Ovary (tissue), 10 donors: ENCODE data around the gene HERPUD1. TPM values are rescaled to one million over a fixed set of nuclear protein-coding genes. Genes with fewer than 3 reads are reported as not detected.
"Not testable (repeated sequence)": the region's sequence is repeated elsewhere in the genome, so short reads cannot be mapped to it uniquely, and the experiment has no call there.

ENCODE experiments used
- DNase-seq, 5 donors: peaks; one replicate each; pipeline ENCODE4 v3.0.0-alpha.2; 2019 to 2020
- H3K27ac ChIP-seq, 2 donors: fragments of 200-600 bp; one replicate each; pipeline versions ENCODE4 v1.5.1 to v1.8.0; 2019 to 2022
- H3K27me3 ChIP-seq: fragments of 200-600 bp; one replicate; pipeline ENCODE4 v1.8.0; 2022
- H3K36me3 ChIP-seq: fragments of 200-600 bp; sonication (generic); one replicate; pipeline ENCODE4 v1.5.1; 2019
- H3K4me1 ChIP-seq: one replicate; pipeline ENCODE4 v1.8.1; 2013; ENCODE audit warnings: mild to moderate bottlenecking, moderate library complexity; ENCODE audit not compliant: insufficient read depth
- H3K4me3 ChIP-seq: fragments of 200-600 bp; sonication (generic); one replicate; pipeline ENCODE4 v1.5.1; 2017
- H3K9me3 ChIP-seq, 2 donors: fragments of 200-600 bp in 1 of 2; sonication (generic) in 1 of 2; one replicate each; pipeline versions ENCODE4 v1.5.1 to v1.8.1; 2013 to 2019; ENCODE audit warnings: mild to moderate bottlenecking in 1 of 2, moderate library complexity in 1 of 2
- EP300 ChIP-seq: sonication (generic); formaldehyde crosslinking; IDR thresholded peaks from one replicate; pipeline ENCODE4 v1.6.1; 2017; ENCODE audit warnings: antibody characterized with exemption
- POLR2A ChIP-seq: fragments of 450-650 bp; IDR thresholded peaks from one replicate; pipeline ENCODE4 v1.6.1; 2017; ENCODE audit warnings: antibody characterized with exemption, mild to moderate bottlenecking, moderate library complexity
- WGBS, 3 donors: extraction: QIAGEN DNeasy Blood & Tissue Kit in 1 of 3; methylation state at CpG; one replicate each; pipeline versions ENCODE4 v1.1.5 to v1.1.7; 2013 to 2017; 5-methylcytosine and 5-hydroxymethylcytosine counted together
- intact Hi-C, 4 donors: fragments of 100-400 bp; cut with DNase I; formaldehyde crosslinking; loops; one replicate each; pipeline versions ENCODE4 v1.11.0 to v1.15.1; 2022 to 2023
- long read RNA-seq, 3 donors: library from polyadenylated mRNA in 2 of 3; unstranded in 2 of 3; transcript quantifications; one replicate each; pipeline ENCODE4 v2.0.0 and lab custom pipeline, GENCODE V29; 2021 to 2026
- polyA plus RNA-seq, 2 donors: library from polyadenylated mRNA; stranded (reverse); fragments of 200-250 nt in 1 of 2; fragments of 350-450 nt in 1 of 2; fragmentation: Illumina TruSeq in 1 of 2; extraction: RNeasy Lipid Tissue Mini Kit (QIAGEN cat#74804) in 1 of 2; gene quantifications; one replicate each; pipeline ENCODE4 v1.2.3, GENCODE V29; 2013 to 2014
- total RNA-seq, 7 donors: library from RNA; depleted of rRNA in 2 of 7; stranded (reverse); fragments of >200 nt in 2 of 7; fragmentation: NEBNext Ultra II Directional in 3 of 7; extraction: Animal tissue kit (Norgen Biotek cat#: 25700) in 3 of 7; gene quantifications; one replicate each; pipeline versions ENCODE4 v1.1.0 to v1.2.4, GENCODE V29; 2016 to 2023
- TF ChIP-seq, protein P1 (sequence below), 3 donors: fragments of 450-650 bp in 2 of 3; fragments of 200-600 bp in 1 of 3; IDR thresholded peaks; one replicate each; pipeline versions ENCODE4 v1.5.1 to v1.8.0; 2016 to 2022; ENCODE audit warnings: antibody characterized with exemption in 3 of 3, mild to moderate bottlenecking in 1 of 3
- donor health status: DM: no; HTN: no; CAD: no; lungs with moderate emphysema.
- donor health status: DM: no; HTN: no; CAD: no.
- donor health status: Bipolar disorder and iron deficiency.
- donor health status: DM: yes; HTN: yes; CAD: no.
- donor health status: DM: no; HTN: no; CAD: no.
- donor health status: DM: yes; HTN: yes; CAD: no.

Gene HERPUD1, protein sequence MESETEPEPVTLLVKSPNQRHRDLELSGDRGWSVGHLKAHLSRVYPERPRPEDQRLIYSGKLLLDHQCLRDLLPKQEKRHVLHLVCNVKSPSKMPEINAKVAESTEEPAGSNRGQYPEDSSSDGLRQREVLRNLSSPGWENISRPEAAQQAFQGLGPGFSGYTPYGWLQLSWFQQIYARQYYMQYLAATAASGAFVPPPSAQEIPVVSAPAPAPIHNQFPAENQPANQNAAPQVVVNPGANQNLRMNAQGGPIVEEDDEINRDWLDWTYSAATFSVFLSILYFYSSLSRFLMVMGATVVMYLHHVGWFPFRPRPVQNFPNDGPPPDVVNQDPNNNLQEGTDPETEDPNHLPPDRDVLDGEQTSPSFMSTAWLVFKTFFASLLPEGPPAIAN
- 100 to 1,000 TPM in 6 of 7 donors, 10 to 100 TPM in 1; 95.4 to 299 (median 170) TPM for total RNA-seq
- polyA plus RNA-seq, result 100 to 1,000 TPM; 219 to 259 TPM
- long read RNA-seq, donor 1, transcript HERPUD1-204 (8 exons, 2,946 nt), result major isoform, 1,054 of 1,250 reads
- long read RNA-seq, donor 1, transcript HERPUD1-203 (7 exons, 1,782 nt), result minor isoform, 39 of 1,250 reads
- long read RNA-seq, donor 1, transcript HERPUD1-201 (8 exons, 1,862 nt), result minor isoform, 82 of 1,250 reads
- long read RNA-seq, donor 1, partial matches to known transcripts, result 11 of 1,250 reads
- long read RNA-seq, donor 1, other reads (novel, unspliced or antisense), result 58 of 1,250 reads
- long read RNA-seq, donor 2, transcript HERPUD1-204 (8 exons, 2,946 nt), result major isoform, 18 of 26 reads
- long read RNA-seq, donor 2, partial matches to known transcripts, result 5 of 26 reads
- long read RNA-seq, donor 2, other reads (novel, unspliced or antisense), result 0 of 26 reads
- long read RNA-seq, donor 3, transcript HERPUD1-204 (8 exons, 2,946 nt), result major isoform, 344 of 409 reads
- long read RNA-seq, donor 3, transcript HERPUD1-201 (8 exons, 1,862 nt), result minor isoform, 20 of 409 reads
- long read RNA-seq, donor 3, transcript HERPUD1-203 (7 exons, 1,782 nt), result minor isoform, 15 of 409 reads
- long read RNA-seq, donor 3, partial matches to known transcripts, result 4 of 409 reads
- long read RNA-seq, donor 3, other reads (novel, unspliced or antisense), result 23 of 409 reads

DNA sequence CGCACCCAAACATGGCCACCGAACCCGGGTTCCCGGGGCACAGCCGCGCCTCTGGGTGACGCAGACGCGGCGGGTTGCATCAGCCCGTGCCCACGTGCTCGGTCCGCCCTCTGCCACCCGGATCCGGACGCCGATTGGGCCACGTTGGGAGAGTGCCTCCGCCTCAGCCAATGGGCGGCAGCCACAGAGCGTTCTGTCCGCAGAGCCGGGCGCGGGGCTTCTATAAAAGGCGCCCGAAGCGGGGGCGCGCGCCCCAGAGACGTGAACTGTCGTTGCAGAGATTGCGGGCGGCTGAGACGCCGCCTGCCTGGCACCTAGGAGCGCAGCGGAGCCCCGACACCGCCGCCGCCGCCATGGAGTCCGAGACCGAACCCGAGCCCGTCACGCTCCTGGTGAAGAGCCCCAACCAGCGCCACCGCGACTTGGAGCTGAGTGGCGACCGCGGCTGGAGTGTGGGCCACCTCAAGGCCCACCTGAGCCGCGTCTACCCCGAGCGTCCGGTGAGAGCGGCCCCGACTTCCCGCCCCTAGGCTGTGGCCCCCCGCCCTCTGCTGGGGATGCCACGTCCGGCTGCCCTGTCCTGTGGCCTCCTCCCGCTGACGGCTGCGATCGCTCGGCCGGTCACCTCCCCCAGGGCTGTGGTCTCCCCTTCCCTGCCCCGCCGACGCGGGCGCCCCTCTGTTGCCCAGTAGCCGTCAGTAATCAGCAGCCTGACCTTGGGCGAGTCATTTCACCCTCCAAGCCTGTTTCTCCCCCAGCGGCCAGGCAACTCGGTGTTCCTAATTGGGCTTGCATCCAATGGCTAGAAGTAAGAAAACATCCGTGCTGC lies at the start of gene HERPUD1:
Gene HERPUD1, plus strand, starts transcription at position 251 of the 829 bp plus-strand sequence. Its CDS starts 103 bp downstream, at position 354.
- H3K36me3 ChIP-seq, result no peaks in the 10 kb centered on the region
- intact Hi-C loops, result loop anchor here in 3 of 4 donors (2.0 to 10.0 kb wide), 4 partner anchors 19 to 803 kb away; partner anchors contain the start of gene KATNB1 (in 1 of the 3)
- H3K4me1 ChIP-seq, result peaks cover 4% of the 10 kb centered on the region
- H3K9me3 ChIP-seq, result no peaks in the 10 kb centered on the region
- WGBS, 3 donors, result 0 to 1% (median 1%) methylated on average over 44 to 83 of the region's 83 CpGs
- peak; percentile 98 to 99 (median 99) for DNase-seq
- TF ChIP-seq, protein P1, sequence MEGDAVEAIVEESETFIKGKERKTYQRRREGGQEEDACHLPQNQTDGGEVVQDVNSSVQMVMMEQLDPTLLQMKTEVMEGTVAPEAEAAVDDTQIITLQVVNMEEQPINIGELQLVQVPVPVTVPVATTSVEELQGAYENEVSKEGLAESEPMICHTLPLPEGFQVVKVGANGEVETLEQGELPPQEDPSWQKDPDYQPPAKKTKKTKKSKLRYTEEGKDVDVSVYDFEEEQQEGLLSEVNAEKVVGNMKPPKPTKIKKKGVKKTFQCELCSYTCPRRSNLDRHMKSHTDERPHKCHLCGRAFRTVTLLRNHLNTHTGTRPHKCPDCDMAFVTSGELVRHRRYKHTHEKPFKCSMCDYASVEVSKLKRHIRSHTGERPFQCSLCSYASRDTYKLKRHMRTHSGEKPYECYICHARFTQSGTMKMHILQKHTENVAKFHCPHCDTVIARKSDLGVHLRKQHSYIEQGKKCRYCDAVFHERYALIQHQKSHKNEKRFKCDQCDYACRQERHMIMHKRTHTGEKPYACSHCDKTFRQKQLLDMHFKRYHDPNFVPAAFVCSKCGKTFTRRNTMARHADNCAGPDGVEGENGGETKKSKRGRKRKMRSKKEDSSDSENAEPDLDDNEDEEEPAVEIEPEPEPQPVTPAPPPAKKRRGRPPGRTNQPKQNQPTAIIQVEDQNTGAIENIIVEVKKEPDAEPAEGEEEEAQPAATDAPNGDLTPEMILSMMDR (IDR thresholded peaks at IDR 0.05), result peak in 2 of 3 donors; percentile 8 to 31
- peak; percentile 97 for TF ChIP-seq POLR2A
- peak; percentile 72 for TF ChIP-seq EP300
- peak within 1 kb of the TSS; percentile 95 for H3K4me3 ChIP-seq
- H3K27ac ChIP-seq, result peak within 1 kb of the TSS; percentile 94 to 98
- no peaks in the 10 kb centered on the region for H3K27me3 ChIP-seq

DNA sequence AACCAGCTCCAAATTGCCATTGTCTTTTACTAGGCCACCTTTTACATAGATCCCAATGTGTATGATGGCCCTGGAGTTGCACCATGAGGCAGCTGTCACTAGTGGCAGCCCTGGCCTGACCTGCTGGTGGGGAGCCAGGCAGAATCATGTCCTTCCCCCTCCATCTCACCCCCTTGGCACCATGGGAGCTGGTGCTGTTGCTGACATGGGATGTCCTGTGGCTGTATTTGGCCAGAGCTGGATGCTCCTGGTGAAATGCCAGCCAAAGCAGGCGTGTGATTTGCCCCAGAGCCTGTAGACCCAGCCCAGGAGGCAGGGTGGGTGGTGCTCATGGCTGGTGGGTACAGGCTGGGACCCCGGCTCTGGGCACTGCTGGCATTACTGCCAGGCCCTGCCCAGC lies 48.4 kb upstream of the HERPUD1 start:
- H3K9me3 ChIP-seq, result no peaks in the 10 kb centered on the region
- no peak for DNase-seq
- TF ChIP-seq EP300, result no peak
- TF ChIP-seq, protein P1 (IDR thresholded peaks at IDR 0.05), result no peak
- TF ChIP-seq POLR2A, result no peak
- 85 to 100% (median 94%) methylated on average over 2 of the region's 2 CpGs for WGBS, 3 donors
- H3K27ac ChIP-seq, result no peak overlapping the region
- no peaks in the 10 kb centered on the region for H3K36me3 ChIP-seq
- no peaks in the 10 kb centered on the region for H3K4me1 ChIP-seq
- intact Hi-C loops, result no loop called here
- H3K27me3 ChIP-seq, result no peaks in the 10 kb centered on the region
- no peak overlapping the region for H3K4me3 ChIP-seq

DNA sequence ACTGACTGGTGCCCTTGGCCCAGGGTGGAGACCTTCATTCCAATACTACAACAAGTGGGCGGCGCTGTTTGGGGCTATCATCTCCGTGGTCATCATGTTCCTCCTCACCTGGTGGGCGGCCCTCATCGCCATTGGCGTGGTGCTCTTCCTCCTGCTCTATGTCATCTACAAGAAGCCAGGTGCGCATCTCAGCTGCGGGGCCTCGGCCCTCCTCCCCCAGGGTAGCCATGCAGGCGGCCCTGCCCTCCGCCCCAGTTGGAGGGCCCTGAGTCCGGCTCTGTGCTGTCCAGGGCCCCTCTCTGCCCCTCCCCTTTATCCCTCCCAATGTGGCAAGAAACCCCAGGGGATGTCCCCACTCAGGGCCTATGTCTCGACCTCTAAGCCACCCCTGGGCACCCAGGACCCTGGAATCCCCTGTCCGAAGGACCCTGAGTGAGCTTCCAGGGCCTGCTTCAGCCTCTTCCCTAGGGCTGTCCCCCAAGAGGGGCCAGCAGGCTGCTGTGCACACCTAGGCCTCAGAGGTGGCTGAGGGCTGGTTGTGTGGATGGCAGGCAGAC lies 47.8 kb upstream of the HERPUD1 start:
- Histone ChIP-seq H3K27me3 (no peaks in the 10 kb centered on the region), H3K9me3 (no peaks in the 10 kb centered on the region), H3K4me1 (no peaks in the 10 kb centered on the region), H3K27ac (no peak overlapping the region), H3K4me3 (no peak overlapping the region), H3K36me3 (no peaks in the 10 kb centered on the region)
- no peak for DNase-seq
- WGBS, 3 donors, result 93 to 95% (median 95%) methylated on average over 14 of the region's 14 CpGs
- intact Hi-C loops, result no loop called here
- TF ChIP-seq EP300 (no peak), POLR2A (no peak)
- TF ChIP-seq, protein P1 (IDR thresholded peaks at IDR 0.05), result no peak

DNA sequence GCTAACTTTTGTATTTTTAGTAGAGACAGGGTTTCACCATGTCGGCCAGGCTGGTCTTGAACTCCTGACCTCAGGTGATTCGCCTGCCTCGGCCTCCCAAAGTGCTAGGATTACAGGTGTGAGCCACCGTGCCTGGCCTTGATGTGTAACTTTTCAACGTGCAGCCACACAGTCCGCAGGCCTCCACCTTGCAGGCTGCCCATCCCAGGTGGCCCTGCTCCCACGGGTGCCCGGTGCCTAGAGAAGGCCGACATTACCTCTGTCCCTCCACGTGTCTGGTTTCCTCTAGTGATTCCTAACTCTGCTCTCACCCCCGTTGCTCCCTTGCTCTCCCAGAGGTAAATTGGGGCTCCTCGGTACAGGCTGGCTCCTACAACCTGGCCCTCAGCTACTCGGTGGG lies 47.0 kb upstream of the HERPUD1 start:
- intact Hi-C loops, H3K27ac ChIP-seq: not testable (repeated sequence)
- 87 to 94% (median 90%) methylated on average over 13 of the region's 13 CpGs for WGBS, 3 donors

More for the DNA sequence above, 47.0 kb upstream of the HERPUD1 start:
- DNase-seq, H3K9me3 ChIP-seq, H3K36me3 ChIP-seq, H3K4me3 ChIP-seq, H3K27me3 ChIP-seq, H3K4me1 ChIP-seq: not testable (repeated sequence)
